ENCODE data around the gene VASH1.

- TF ChIP-seq, protein P1, sequence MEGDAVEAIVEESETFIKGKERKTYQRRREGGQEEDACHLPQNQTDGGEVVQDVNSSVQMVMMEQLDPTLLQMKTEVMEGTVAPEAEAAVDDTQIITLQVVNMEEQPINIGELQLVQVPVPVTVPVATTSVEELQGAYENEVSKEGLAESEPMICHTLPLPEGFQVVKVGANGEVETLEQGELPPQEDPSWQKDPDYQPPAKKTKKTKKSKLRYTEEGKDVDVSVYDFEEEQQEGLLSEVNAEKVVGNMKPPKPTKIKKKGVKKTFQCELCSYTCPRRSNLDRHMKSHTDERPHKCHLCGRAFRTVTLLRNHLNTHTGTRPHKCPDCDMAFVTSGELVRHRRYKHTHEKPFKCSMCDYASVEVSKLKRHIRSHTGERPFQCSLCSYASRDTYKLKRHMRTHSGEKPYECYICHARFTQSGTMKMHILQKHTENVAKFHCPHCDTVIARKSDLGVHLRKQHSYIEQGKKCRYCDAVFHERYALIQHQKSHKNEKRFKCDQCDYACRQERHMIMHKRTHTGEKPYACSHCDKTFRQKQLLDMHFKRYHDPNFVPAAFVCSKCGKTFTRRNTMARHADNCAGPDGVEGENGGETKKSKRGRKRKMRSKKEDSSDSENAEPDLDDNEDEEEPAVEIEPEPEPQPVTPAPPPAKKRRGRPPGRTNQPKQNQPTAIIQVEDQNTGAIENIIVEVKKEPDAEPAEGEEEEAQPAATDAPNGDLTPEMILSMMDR (conservative IDR thresholded peaks at IDR 0.05): no peak
- TF ChIP-seq ZFX (IDR thresholded peaks at IDR 0.05): no peak
Measured at GRCh38 chr14:76754586-76754985, 6.7 kb upstream of the VASH1 start.
